Measurements from ENCODE around the gene RNF2.

GRCh38 chr1:185083818-185084217 lies 38.5 kb downstream of the RNF2 start:
- TF ChIP-seq POLR2AphosphoS5 (IDR thresholded peaks at IDR 0.05; ENCODE audit: low read depth, low read length) = no peak
- no peak for TF ChIP-seq CTCF (IDR thresholded peaks at IDR 0.05)
- TF ChIP-seq REST (IDR thresholded peaks at IDR 0.05; ENCODE audit: insufficient read depth in 1 of 2, low read depth in 2 of 2, low read length in 1 of 2) = no peak
- TF ChIP-seq TCF7L2 (IDR thresholded peaks at IDR 0.05; ENCODE audit: low read depth, low read length) = no peak
